HG02884 (cell line): ENCODE measurements around the gene CRKL.
"Not testable (repeated sequence)": the region's sequence is repeated elsewhere in the genome, so short reads cannot be mapped to it uniquely, and the experiment has no call there.

ENCODE experiments used
- ATAC-seq: cut with Tn5 transposase; IDR thresholded peaks from one replicate; pipeline ENCODE4 v1.9.1; 2021; ENCODE audit warnings: mild to moderate bottlenecking, moderate library complexity; ENCODE audit not compliant: unreplicated experiment

CRKL gene

DNA sequence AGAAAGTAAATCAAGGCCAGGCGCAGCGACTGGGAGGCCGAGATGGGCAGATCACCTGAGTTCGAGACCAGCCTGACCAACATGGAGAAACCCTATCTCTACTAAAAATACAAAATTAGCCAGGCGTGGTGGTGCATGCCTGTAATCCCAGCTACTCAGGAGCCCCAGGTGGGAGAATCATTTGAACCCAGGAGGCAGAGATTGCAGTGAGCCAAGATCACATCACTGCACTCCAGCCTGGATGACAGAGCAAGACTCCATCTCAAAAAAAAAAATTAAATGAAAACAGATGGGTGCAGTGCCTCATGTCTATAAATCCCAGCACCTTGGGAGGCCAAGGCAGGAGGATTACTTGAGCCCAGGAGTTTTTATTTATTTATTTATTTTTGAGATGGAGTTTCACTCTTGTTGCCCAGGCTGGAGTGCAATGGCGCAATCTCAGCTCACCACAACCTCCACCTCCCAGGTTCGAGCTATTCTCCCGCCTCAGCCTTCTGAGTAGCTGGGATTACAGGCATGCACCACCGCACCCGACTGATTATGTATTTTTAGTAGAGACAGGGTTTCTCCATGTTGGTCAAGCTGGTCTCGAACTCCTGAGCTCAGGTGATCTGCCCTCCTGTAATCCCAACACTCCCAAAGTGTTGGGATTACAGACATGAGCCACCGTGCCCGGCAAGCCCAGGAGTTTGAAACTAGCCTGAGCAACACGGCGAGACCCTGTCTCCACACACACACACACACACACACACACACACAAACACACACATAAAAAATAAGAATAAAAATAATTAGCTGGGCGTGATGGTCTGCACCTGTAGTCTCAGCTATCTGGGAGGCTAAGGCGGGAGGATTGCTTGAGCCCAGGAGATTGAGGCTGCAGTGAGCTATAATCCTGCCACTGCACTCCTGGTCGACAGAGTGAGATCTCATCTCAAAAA lies 15.8 kb upstream of the CRKL start:
- ATAC-seq = not testable (repeated sequence)

GRCh38 chr22:20903093-20903492 lies 14.1 kb upstream of the CRKL start:
- no peak for ATAC-seq

DNA sequence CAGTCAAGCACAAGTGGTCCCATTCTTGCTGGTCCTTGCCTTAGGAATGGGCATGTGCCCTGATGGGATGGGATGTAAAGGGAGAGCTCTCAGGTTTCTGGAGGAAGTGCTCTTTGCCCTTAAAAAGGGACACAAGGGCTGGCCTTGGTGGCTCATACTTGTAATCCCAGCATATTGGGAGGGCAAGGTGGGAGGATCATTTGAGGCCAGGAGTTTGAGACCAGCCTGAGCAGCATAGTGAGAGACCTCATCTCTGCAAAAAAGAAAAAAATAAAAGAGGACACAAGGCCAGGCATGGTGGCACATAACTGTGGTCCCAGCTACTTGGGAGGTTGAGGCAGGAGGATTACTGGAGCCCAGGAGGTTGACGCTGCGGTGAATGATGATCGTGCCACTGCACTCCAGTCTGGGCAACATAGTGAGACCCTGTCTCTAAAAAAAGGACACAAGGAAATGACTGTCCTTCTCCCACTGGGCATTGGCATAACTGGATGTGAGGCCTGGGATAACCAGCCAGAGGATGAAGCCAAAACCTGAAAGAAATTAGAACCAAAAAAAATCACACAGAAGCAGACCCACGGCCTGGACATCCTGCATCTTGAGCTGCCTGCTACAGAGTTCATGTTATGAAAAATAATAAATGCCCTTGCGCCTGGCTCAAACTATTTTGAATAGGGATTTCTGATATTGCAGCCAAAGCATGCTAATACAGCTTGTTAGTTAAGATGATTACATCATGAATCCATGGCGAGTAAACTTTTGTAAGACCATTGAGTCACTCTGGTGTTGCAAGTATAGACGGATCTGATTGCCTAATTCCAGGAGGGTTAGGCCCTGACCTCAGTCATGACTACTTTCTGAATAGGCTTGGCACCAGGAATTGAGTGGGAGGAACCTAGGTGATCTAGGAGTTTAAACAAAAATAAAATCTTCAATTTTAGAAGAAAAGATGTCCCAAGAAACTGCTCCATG lies 12.9 kb upstream of the CRKL start:
- ATAC-seq = no peak

- ATAC-seq = no peak
These were observed 12.2 kb upstream of the CRKL start for GRCh38 chr22:20904980-20905355.

DNA sequence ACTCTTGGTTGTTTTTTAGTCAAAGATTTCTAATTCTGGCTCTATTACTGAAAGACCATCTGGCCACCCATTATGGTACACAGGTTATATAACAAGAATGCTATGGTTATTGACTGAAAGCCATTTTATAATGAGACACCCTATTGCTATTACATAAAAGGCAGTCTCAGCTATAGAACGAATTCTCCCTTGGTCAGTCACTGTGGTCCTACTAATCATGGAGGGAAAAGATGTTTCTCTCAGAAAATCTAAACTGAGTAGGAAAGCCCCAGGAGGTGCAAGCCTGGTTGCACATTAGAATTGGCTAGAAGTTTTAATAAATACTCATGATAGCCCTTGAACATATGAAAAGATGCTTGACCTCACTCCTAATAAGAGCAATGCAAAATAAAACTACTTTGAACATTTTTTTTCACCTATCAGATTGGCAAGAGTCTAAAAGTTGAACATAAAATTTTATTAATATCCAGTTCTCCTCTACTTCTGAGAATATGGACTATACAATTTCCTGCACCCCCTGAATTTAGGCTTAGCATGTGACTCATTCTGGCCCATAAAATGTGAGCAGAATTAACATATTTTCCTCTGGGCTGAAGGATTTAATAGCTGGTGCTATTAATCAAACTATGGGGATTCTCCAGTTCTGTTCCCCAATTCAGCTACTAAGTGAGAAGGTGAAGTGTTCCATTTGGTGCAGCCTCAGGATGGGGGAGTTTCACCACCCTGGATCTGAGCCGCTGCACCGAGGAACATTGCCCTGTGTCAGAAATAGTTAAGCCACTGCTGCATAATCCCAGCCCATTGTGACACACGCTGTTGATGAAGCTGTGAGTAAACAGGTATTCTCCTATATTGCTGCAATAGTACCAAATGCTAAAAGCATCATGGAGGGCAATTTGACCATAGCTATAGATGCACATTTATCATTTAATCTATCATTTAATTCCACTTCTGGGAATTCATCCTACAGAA lies 11.5 kb upstream of the CRKL start:
- ATAC-seq = no peak

DNA sequence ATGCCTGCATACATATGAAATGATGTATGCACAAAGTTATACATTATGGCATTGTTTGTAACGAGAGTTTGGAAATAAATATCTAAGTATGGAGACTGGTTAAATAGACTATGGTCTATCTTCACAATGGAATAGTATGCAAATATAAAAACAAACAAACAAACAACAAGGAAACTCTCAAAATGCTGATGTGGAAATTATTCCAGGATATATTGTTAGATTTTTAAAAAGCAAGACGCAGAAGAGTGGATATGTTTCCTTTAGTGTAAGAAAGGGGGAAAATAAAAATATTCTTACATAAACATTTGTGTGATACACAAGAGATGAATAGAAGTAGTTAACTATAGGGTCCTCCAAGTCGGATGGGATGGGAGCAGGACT lies 10.8 kb upstream of the CRKL start:
- no peak for ATAC-seq

GRCh38 chr22:20908717-20909116 lies 8.5 kb upstream of the CRKL start:
- ATAC-seq = not testable (repeated sequence)

GRCh38 chr22:20909543-20910303 lies 7.5 kb upstream of the CRKL start:
- ATAC-seq = no peak

DNA sequence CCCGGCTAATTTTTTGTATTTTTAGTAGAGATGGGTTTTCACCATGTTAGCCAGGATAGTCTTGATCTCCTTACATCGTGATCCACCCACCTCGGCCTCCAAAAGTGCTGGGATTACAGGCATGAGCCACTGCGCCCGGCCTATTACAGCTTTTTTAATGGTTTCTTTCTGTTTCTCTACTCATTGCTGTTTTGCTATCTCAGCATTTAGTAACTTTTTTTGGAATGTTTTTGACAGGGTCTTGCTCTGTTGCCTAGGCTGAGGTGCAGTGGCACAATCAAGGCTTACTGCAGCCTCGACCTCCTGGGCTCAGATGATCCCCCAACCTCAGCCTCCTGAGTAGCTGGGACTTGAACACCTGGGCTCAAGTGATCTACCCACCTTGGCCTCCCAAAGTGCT lies 4.7 kb upstream of the CRKL start:
- no peak for ATAC-seq

- no peak for ATAC-seq
These were observed 1.5 kb downstream of the CRKL start for GRCh38 chr22:20918663-20919218.

DNA sequence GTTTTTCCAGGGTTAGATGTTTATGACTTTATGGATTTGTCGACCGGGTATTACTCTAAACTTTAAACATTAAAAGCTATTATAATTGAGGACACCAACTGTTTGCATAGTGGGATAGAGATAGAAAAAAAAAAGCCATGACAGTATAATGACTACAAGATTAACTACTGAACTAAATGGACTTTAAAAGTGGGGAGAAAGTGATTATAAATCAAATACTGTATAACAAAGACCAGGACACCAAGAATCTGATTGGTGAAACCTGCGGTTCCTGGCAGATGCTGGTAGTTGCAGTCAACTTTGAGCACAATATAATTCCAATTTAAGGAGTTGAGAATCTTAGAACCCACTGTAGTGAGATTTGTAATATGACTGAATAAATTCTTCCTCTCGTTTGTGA lies 2.5 kb downstream of the CRKL start:
- no peak for ATAC-seq

DNA sequence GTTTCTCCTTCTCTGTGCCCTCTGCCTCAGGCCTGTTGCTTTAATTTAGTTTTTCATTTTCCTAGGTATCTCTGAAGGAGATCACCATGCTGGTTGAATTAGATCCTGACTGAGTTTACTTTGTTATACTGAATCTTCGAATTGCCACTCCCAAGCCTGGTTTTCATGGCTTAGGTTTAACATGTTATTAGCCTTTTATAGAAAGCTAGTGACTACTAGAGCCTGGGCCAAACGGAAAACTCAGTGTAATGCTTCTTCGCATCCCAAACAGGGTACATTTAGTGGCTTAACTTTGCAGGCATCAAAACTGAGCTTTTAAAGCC lies 3.6 kb downstream of the CRKL start:
- no peak for ATAC-seq

GRCh38 chr22:20922141-20922751 lies 5.0 kb downstream of the CRKL start:
- no peak for ATAC-seq

GRCh38 chr22:20926243-20926642 lies 9.0 kb downstream of the CRKL start:
- ATAC-seq = no peak

DNA sequence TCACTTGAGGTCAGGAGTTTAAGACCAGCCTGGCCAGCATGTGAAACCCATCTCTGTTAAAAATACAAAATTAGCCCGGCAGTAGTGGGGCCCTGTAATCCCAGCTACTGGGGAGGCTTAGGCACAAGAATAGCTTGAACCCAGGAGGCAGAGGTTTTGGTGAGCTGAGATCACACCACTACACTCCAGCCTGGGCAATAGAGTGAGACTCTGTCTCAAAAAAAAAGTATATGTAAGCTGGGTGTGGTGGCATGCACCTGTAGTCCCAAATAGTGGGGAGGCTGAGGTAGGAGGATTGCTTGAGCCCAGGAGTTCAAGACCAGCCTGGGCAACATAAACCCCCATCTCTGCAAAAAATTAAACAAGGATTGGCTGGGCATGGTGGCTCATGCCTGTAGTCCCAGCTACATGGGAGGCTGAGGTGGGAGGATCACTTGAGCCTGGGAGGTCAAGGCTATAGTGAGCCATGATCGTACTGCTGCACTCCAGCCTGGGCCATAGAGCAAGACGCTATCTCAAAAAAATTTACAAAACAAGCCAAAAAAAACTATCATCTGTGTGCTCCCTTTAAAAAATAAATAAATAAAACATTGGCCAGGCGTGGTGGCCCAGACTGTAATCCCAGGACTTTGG lies 10.8 kb downstream of the CRKL start:
- ATAC-seq = no peak

DNA sequence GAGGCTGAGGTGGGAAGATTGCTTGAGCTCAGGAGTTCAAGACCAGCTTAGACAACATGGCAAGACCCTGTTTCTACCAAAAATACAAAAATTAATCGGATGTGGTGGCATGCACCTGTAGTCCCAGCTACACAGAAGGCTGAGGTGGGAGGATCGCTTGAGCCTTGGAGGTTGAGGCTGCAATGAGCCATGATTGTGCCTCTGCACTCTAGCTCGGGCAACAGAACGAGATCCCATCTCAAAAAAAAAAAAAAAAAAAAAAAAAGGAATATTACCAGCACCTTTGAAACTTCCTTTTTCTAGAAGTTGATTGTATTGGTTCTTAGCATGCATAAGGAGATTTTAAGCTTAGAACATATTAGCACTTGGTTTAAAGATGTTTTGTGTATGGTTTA lies 11.4 kb downstream of the CRKL start:
- no peak for ATAC-seq

GRCh38 chr22:20930004-20930403 lies 12.8 kb downstream of the CRKL start:
- no peak for ATAC-seq

DNA sequence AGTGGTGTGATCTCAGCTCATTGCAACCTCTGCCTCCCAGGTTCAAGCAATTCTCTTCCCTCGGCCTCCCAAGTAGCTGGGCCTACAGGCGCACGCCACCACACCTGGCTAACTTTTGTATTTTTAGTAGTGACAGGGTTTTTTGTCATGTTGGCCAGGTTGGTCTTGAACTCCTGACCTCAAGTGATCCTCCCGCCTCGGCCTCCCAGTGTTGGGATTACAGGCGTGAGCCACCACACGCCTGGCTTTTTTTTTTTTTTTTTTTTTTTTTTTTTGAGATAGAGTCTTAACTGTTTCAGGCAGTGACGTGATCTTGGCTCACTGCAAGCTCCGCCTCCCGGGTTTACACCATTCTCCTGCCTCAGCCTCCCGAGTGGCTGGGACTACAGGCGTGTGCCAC lies 13.2 kb downstream of the CRKL start:
- not testable (repeated sequence) for ATAC-seq

DNA sequence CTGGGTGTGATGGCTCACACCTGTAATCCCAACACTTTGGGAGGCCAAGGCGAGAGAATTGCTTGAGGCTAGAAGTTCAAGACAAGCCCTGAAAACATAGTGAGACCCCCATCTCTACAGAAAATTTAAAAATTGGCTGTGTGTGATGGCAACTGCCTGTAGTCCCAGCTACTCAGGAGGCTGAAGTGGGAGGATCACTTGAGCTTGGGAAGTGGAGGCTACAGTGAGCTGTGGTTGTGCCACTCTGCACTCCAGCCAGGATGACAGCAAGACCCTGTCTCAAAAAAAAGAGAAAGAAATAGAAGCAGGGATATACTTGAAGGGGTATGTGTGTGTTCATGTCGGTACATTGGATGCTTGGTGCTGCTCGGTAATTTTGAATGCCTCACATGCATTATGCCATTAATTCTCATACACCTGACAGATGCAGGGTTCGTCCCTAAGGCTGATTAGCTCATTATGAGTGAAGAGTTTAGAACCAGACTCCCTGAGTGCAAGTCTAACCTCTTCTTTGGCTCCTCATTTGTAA lies 14.0 kb downstream of the CRKL start:
- ATAC-seq = no peak
